ENCODE measurements around the gene GPR137.
A peak's percentile ranks its signal among the peaks of the same experiment; 100 is the strongest.

The GPR137 gene

DNA sequence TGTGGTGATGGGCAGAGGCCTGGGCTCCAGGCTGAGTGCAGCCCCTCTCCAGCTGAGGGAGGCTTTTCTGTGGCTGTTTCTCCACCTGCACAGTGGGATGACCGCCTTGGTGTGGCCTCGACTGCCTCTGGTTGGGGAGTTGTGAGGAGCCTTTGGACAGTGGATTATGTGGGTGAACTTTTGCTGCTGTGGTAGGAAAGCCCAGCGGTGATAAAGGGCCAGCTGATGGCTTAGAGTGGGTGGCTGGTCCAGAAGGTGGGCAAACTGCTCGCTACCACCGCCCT lies 18.3 kb downstream of the GPR137 start:
- H2AFZ ChIP-seq (ENCODE audit: low read depth, low read length) = no peak overlapping the region
- no peak overlapping the region for H3K4ac ChIP-seq (ENCODE audit: low read depth in 1 of 2, low read length in 2 of 2)
- peak overlapping the region in 1 of 2 experiments; percentile 92 for H3K14ac ChIP-seq (ENCODE audit: low read length in 2 of 2)
- no peak overlapping the region for H2BK5ac ChIP-seq (ENCODE audit: low read depth, low read length, poor library complexity, severe bottlenecking)
- H4K8ac ChIP-seq (ENCODE audit: low read length) = peak overlapping the region; percentile 16
- H3K27ac ChIP-seq (ENCODE audit: low read length, poor library complexity, severe bottlenecking) = no peak overlapping the region
- peak overlapping the region in 1 of 2 experiments; percentile 64 for H2BK12ac ChIP-seq (ENCODE audit: low read length in 2 of 2)
- H3K4me1 ChIP-seq (ENCODE audit: control insufficient read depth, insufficient read depth, low read depth, low read length) = peaks cover 37% of the 10 kb centered on the region
- H3K9me3 ChIP-seq (ENCODE audit: control insufficient read depth, low read length) = no peaks in the 10 kb centered on the region
- DNase-seq = no peak
- H3K18ac ChIP-seq (ENCODE audit: low read depth in 1 of 2, low read length in 2 of 2) = peak overlapping the region in 1 of 2 experiments; percentile 62
- H3K4me2 ChIP-seq (ENCODE audit: low read length, poor library complexity, severe bottlenecking) = no peak overlapping the region
- H3K27me3 ChIP-seq (ENCODE audit: control insufficient read depth in 1 of 2, insufficient read depth in 1 of 2, low read length in 2 of 2) = peaks cover 15 to 17% of the 10 kb centered on the region in 2 experiments
- peak overlapping the region; percentile 90 for H3K9ac ChIP-seq (ENCODE audit: low read length)
- peak overlapping the region in 1 of 2 experiments; percentile 80 for H3K4me3 ChIP-seq (ENCODE audit: insufficient read depth in 1 of 2, low read depth in 1 of 2, low read length in 2 of 2)
- WGBS = 41% methylated on average over 4 of the region's 5 CpGs
- no peaks in the 10 kb centered on the region for H3K36me3 ChIP-seq (ENCODE audit: control insufficient read depth in 1 of 2, insufficient read depth in 2 of 2, low read depth in 1 of 2, low read length in 2 of 2)
- H2BK120ac ChIP-seq (ENCODE audit: low read depth, low read length) = no peak overlapping the region
- no peak overlapping the region for H2BK15ac ChIP-seq (ENCODE audit: low read depth, poor library complexity, severe bottlenecking)
- peaks cover 13% of the 10 kb centered on the region for H3K79me1 ChIP-seq (replicated peaks; ENCODE audit: low read length, poor library complexity, severe bottlenecking)
- H2AK5ac ChIP-seq (ENCODE audit: low read length, severe bottlenecking) = peak overlapping the region; percentile 49
- H4K91ac ChIP-seq (ENCODE audit: low read length) = no peak overlapping the region
- no peak overlapping the region for H3K23ac ChIP-seq (ENCODE audit: low read length in 2 of 2)

DNA sequence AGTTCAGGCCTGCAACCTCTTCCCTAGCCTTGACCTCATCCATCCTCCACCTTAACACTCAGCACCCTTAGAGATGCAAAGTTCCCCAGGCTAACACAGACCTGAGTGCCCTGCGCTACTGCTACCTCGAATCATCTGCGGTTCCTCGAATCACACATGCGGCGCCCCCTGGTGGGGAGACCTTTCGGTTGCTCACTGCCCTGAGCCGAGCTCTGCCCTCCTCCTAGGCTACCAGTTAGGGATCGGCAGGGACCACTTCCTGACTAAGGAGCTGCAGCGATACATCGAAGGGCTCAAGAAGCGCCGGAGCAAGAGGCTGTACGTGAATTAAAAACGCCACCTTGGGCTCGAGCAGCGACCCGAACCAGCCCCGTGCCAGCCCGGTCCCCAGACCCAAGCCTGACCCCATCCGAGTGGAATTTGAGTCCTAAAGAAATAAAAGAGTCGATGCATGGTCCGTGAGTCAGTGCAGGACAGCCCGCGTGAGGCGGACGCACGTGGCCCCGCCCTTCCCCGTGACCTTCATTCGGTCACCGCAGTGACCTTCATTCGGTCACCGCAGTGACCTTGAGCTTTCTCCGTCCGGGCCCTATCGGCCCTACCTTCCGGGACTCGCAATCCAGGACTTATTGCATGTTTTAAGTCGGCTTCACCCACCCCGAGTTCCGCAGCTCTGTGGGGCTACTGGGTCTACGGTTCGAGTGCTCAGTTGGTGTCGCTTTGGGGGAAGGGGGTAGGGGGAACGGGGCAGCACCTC lies 18.8 kb downstream of the GPR137 start:
- peak overlapping the region; percentile 74 for H2AFZ ChIP-seq (ENCODE audit: low read depth, low read length)
- H3K23ac ChIP-seq (ENCODE audit: low read length in 2 of 2) = peak overlapping the region in 1 of 2 experiments; percentile 79
- peaks cover 13% of the 10 kb centered on the region for H3K79me1 ChIP-seq (replicated peaks; ENCODE audit: low read length, poor library complexity, severe bottlenecking)
- no peaks in the 10 kb centered on the region for H3K9me3 ChIP-seq (ENCODE audit: control insufficient read depth, low read length)
- peak overlapping the region; percentile 39 for H2BK120ac ChIP-seq (ENCODE audit: low read depth, low read length)
- no peaks in the 10 kb centered on the region for H3K36me3 ChIP-seq (ENCODE audit: control insufficient read depth in 1 of 2, insufficient read depth in 2 of 2, low read depth in 1 of 2, low read length in 2 of 2)
- H2AK5ac ChIP-seq (ENCODE audit: low read length, severe bottlenecking) = no peak overlapping the region
- peak overlapping the region in 1 of 2 experiments; percentile 92 for H3K14ac ChIP-seq (ENCODE audit: low read length in 2 of 2)
- peaks cover 14 to 15% of the 10 kb centered on the region in 2 experiments for H3K27me3 ChIP-seq (ENCODE audit: control insufficient read depth in 1 of 2, insufficient read depth in 1 of 2, low read length in 2 of 2)
- DNase-seq = peak; percentile 92
- peak overlapping the region; percentile 90 for H3K9ac ChIP-seq (ENCODE audit: low read length)
- H3K4ac ChIP-seq (ENCODE audit: low read depth in 1 of 2, low read length in 2 of 2) = peak overlapping the region in 1 of 2 experiments; percentile 83
- peaks cover 32% of the 10 kb centered on the region for H3K4me1 ChIP-seq (ENCODE audit: control insufficient read depth, insufficient read depth, low read depth, low read length)
- peak overlapping the region; percentile 65 to 80 for H3K4me3 ChIP-seq (ENCODE audit: insufficient read depth in 1 of 2, low read depth in 1 of 2, low read length in 2 of 2)
- H3K18ac ChIP-seq (ENCODE audit: low read depth in 1 of 2, low read length in 2 of 2) = peak overlapping the region; percentile 62 to 75
- peak overlapping the region; percentile 87 for H3K4me2 ChIP-seq (ENCODE audit: low read length, poor library complexity, severe bottlenecking)
- 1% methylated on average over 46 of the region's 46 CpGs for WGBS
- peak overlapping the region; percentile 76 for H3K27ac ChIP-seq (ENCODE audit: low read length, poor library complexity, severe bottlenecking)
- H2BK15ac ChIP-seq (ENCODE audit: low read depth, poor library complexity, severe bottlenecking) = peak overlapping the region; percentile 64
- peak overlapping the region; percentile 61 for H4K91ac ChIP-seq (ENCODE audit: low read length)
- H2BK5ac ChIP-seq (ENCODE audit: low read depth, low read length, poor library complexity, severe bottlenecking) = no peak overlapping the region
- peak overlapping the region; percentile 41 to 61 for H2BK12ac ChIP-seq (ENCODE audit: low read length in 2 of 2)
- peak overlapping the region; percentile 36 for H4K8ac ChIP-seq (ENCODE audit: low read length)

DNA sequence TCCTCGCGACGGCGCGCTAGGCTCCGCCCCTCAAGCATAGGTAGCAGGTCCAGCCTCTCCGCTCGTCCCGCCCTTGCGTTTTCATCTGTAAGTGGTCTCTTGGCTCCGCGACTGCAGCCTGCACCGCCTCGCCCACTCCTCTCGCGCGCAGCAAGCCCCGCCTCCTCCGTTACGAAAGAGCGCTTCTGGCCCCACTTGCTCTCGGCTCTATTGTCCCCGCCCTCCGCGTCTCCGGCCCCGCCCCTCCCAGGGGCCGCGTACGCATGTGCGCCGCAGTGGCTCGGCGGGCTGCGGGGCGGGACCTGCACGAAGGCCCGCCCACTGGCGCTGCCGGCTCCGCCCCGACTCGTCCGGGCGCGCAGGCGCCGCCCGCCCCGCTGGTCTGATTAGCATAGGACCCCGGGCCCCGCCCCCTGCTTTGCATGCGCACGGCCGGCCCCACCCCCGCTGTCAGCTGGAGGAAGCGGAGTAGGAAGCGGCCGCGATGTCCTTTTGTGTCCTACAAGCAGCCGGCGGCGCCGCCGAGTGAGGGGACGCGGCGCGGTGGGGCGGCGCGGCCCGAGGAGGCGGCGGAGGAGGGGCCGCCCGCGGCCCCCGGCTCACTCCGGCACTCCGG lies 19.5 kb downstream of the GPR137 start, which contains the start of gene ESRRA:
TSS of gene ESRRA (plus strand) at position 450 of the 616 bp plus-strand sequence. CDS start 1,656 bp downstream, outside the sequence.
- WGBS = under 1% methylated on average over 66 of the region's 81 CpGs
- Histone ChIP-seq H2AFZ (ENCODE audit: low read depth, low read length) (peak within 1 kb of the TSS; percentile 74), H3K14ac (ENCODE audit: low read length in 2 of 2) (peak within 1 kb of the TSS in 1 of 2 experiments; percentile 96), H3K79me1 (replicated peaks; ENCODE audit: low read length, poor library complexity, severe bottlenecking) (peaks cover 13% of the 10 kb centered on the region), H2BK5ac (ENCODE audit: low read depth, low read length, poor library complexity, severe bottlenecking) (no peak within 1 kb of the TSS), H3K4me1 (ENCODE audit: control insufficient read depth, insufficient read depth, low read depth, low read length) (peaks cover 25% of the 10 kb centered on the region), H3K9ac (ENCODE audit: low read length) (peak within 1 kb of the TSS; percentile 90), H3K4ac (ENCODE audit: low read depth in 1 of 2, low read length in 2 of 2) (peak within 1 kb of the TSS; percentile 39 to 83), H4K91ac (ENCODE audit: low read length) (peak within 1 kb of the TSS; percentile 87), H3K27ac (ENCODE audit: low read length, poor library complexity, severe bottlenecking) (peak within 1 kb of the TSS; percentile 76), H3K23ac (ENCODE audit: low read length in 2 of 2) (peak within 1 kb of the TSS in 1 of 2 experiments; percentile 79), H2BK12ac (ENCODE audit: low read length in 2 of 2) (peak within 1 kb of the TSS; percentile 41 to 61), H2BK120ac (ENCODE audit: low read depth, low read length) (peak within 1 kb of the TSS; percentile 64), H3K4me2 (ENCODE audit: low read length, poor library complexity, severe bottlenecking) (peak within 1 kb of the TSS; percentile 99), H3K4me3 (ENCODE audit: insufficient read depth in 1 of 2, low read depth in 1 of 2, low read length in 2 of 2) (peak within 1 kb of the TSS; percentile 80 to 83), H3K18ac (ENCODE audit: low read depth in 1 of 2, low read length in 2 of 2) (peak within 1 kb of the TSS; percentile 81 to 85), H3K27me3 (ENCODE audit: control insufficient read depth in 1 of 2, insufficient read depth in 1 of 2, low read length in 2 of 2) (peaks cover 7 to 8% of the 10 kb centered on the region in 2 experiments), H3K36me3 (ENCODE audit: control insufficient read depth in 1 of 2, insufficient read depth in 2 of 2, low read depth in 1 of 2, low read length in 2 of 2) (no peaks in the 10 kb centered on the region), H4K8ac (ENCODE audit: low read length) (peak within 1 kb of the TSS; percentile 93), H2BK15ac (ENCODE audit: low read depth, poor library complexity, severe bottlenecking) (peak within 1 kb of the TSS; percentile 77), H2AK5ac (ENCODE audit: low read length, severe bottlenecking) (peak within 1 kb of the TSS; percentile 27), H3K9me3 (ENCODE audit: control insufficient read depth, low read length) (no peaks in the 10 kb centered on the region)
- DNase-seq = peak; percentile 97

All from mesenchymal stem cell (in vitro differentiated cells and primary cell).